IMR-90 (cell line): ENCODE results near the gene NOP9. TPM values are rescaled to one million over a fixed set of nuclear protein-coding genes. Genes with fewer than 3 reads are reported as not detected.

Experiments used
- ATAC-seq: fragments of 200-7000 bp; cut with Tn5 transposase; 2 replicates; pipeline ENCODE4 v1.9.1; 2020; ENCODE audit warnings: low read depth, mild to moderate bottlenecking, moderate library complexity
- BruUV-seq: library from RNA; stranded (reverse); fragments of 400-500 nt; replicated peaks from 2 replicates; lab custom pipeline; 2021; lab: Mats Ljungman, UMichigan
- CTCF ChIA-PET: fragments of 300-600 bp; formaldehyde crosslinking; extraction: SDS; loops from one replicate; lab custom pipeline; 2021; ENCODE audit warnings: antibody characterized with exemption; lab: Yijun Ruan, JAX
- POLR2A ChIA-PET: fragments of 300-600 bp; sonication (Branson Sonifier 250); formaldehyde crosslinking; loops from one replicate; lab custom pipeline; 2022; ENCODE audit warnings: antibody characterized with exemption; ENCODE audit not compliant: unreplicated experiment; lab: Charles Lee
- DNase-seq: peaks from one replicate; pipeline ENCODE4 v3.0.0; 2013
- H2AFZ ChIP-seq: replicated peaks from 2 replicates; pipeline ENCODE3; 2013; ENCODE audit warnings: low read length, mild to moderate bottlenecking; ENCODE audit not compliant: poor library complexity
- H2AK5ac ChIP-seq: 2 replicates; pipeline ENCODE4 v1.6.1; 2013; ENCODE audit warnings: low read depth, low read length, inconsistent platforms
- H2AK9ac ChIP-seq: replicated peaks from 2 replicates; pipeline ENCODE3; 2013; ENCODE audit warnings: mild to moderate bottlenecking, low read depth, low read length, moderate library complexity; ENCODE audit not compliant: poor library complexity
- H2BK120ac ChIP-seq: 2 replicates; pipeline ENCODE4 v1.6.1; 2013; ENCODE audit warnings: low read depth, low read length, inconsistent platforms
- H2BK15ac ChIP-seq: 3 replicates; pipeline ENCODE4 v1.6.1; 2013; ENCODE audit warnings: low read depth, low read length, inconsistent platforms
- H2BK20ac ChIP-seq: 2 replicates; pipeline ENCODE4 v1.6.1; 2013; ENCODE audit warnings: low read depth, mild to moderate bottlenecking, inconsistent platforms, low read length, moderate library complexity
- H2BK5ac ChIP-seq: 2 replicates; pipeline ENCODE4 v1.6.1; 2013; ENCODE audit warnings: mild to moderate bottlenecking, low read depth, low read length, inconsistent platforms; ENCODE audit not compliant: poor library complexity, severe bottlenecking
- H3K14ac ChIP-seq: replicated peaks from 2 replicates; pipeline ENCODE4 v1.6.1; 2013; ENCODE audit warnings: low read depth, low read length, inconsistent platforms
- H3K18ac ChIP-seq: 2 replicates; pipeline ENCODE4 v1.6.1; 2013; ENCODE audit warnings: low read depth, low read length, control low read depth
- H3K23ac ChIP-seq: 2 replicates; pipeline ENCODE4 v1.6.1; 2013; ENCODE audit warnings: low read depth, low read length, inconsistent platforms
- H3K27ac ChIP-seq: 2 replicates; pipeline ENCODE4 v1.5.1; 2013; ENCODE audit warnings: mild to moderate bottlenecking, control low read depth, low read length; ENCODE audit not compliant: insufficient read depth
- H3K27me3 ChIP-seq: 2 replicates; pipeline ENCODE4 v1.6.1; 2013; ENCODE audit warnings: low read length; ENCODE audit not compliant: control insufficient read depth, insufficient read depth
- H3K36me3 ChIP-seq: 2 replicates; pipeline ENCODE4 v1.6.1; 2013; ENCODE audit warnings: low read length, mixed read lengths; ENCODE audit not compliant: control insufficient read depth, insufficient read depth
- H3K4ac ChIP-seq: 2 replicates; pipeline ENCODE4 v1.6.1; 2013; ENCODE audit warnings: low read depth, low read length, inconsistent platforms
- H3K4me1 ChIP-seq: 2 replicates; pipeline ENCODE4 v1.6.1; 2013; ENCODE audit warnings: low read length, mixed read lengths; ENCODE audit not compliant: control insufficient read depth, insufficient read depth
- H3K4me2 ChIP-seq: 2 replicates; pipeline ENCODE4 v1.6.1; 2013; ENCODE audit warnings: low read depth, mild to moderate bottlenecking, control low read depth, low read length, moderate library complexity
- H3K4me3 ChIP-seq: 2 replicates; pipeline ENCODE4 v1.5.1; 2013; ENCODE audit warnings: low read depth, mild to moderate bottlenecking, control low read depth, low read length, moderate library complexity; ENCODE audit not compliant: insufficient read depth
- H3K56ac ChIP-seq: 2 replicates; pipeline ENCODE4 v1.6.1; 2013; ENCODE audit warnings: low read length, inconsistent platforms; ENCODE audit not compliant: insufficient read depth; ENCODE audit errors: extremely low read depth
- H3K79me1 ChIP-seq, 2 experiments: 2 replicates each; pipeline ENCODE4 v1.6.1; 2013; ENCODE audit warnings: low read length in 2 of 2, inconsistent platforms in 1 of 2, low read depth in 1 of 2
- H3K9ac ChIP-seq: 2 replicates; pipeline ENCODE4 v1.6.1; 2013; ENCODE audit warnings: low read depth, low read length, control low read depth
- H3K9me1 ChIP-seq: 2 replicates; pipeline ENCODE4 v1.6.1; 2013; ENCODE audit warnings: low read length, inconsistent platforms; ENCODE audit not compliant: insufficient read depth
- H3K9me3 ChIP-seq: 2 replicates; pipeline ENCODE4 v1.6.1; 2013; ENCODE audit warnings: low read length; ENCODE audit not compliant: control insufficient read depth, insufficient read depth
- H4K20me1 ChIP-seq: 2 replicates; pipeline ENCODE4 v1.6.1; 2013; ENCODE audit warnings: low read length, inconsistent platforms; ENCODE audit not compliant: insufficient read depth
- H4K5ac ChIP-seq: 2 replicates; pipeline ENCODE4 v1.6.1; 2013; ENCODE audit warnings: mild to moderate bottlenecking, low read depth, low read length, control low read depth
- H4K8ac ChIP-seq, 2 experiments: 2 replicates each; pipeline ENCODE4 v1.6.1; 2013; ENCODE audit warnings: low read depth in 2 of 2, low read length in 2 of 2, control low read depth in 1 of 2, inconsistent platforms in 1 of 2
- H4K91ac ChIP-seq: 2 replicates; pipeline ENCODE4 v1.6.1; 2013; ENCODE audit warnings: low read depth, low read length, inconsistent platforms; ENCODE audit not compliant: insufficient read depth
- BHLHE40 ChIP-seq: fragments of 150-350 bp; IDR thresholded peaks from 2 replicates; pipeline ENCODE4 v1.6.1; 2016; ENCODE audit warnings: mild to moderate bottlenecking, low read depth, low read length
- CEBPB ChIP-seq: IDR thresholded peaks from 2 replicates; pipeline ENCODE4 v1.6.1; 2012; ENCODE audit warnings: low read depth, low read length, improper control_type of control experiment
- CHD1 ChIP-seq: IDR thresholded peaks from 2 replicates; pipeline ENCODE4 v1.6.1; 2012; ENCODE audit warnings: low read depth, low read length, improper control_type of control experiment
- FOS ChIP-seq: fragments of 150-350 bp; IDR thresholded peaks from 2 replicates; pipeline ENCODE4 v1.6.1; 2016; ENCODE audit warnings: low read depth, low read length
- MAFK ChIP-seq: IDR thresholded peaks from 2 replicates; pipeline ENCODE4 v1.6.1; 2012; ENCODE audit warnings: low read depth, low read length, improper control_type of control experiment
- MAZ ChIP-seq: IDR thresholded peaks from 2 replicates; pipeline ENCODE4 v1.6.1; 2012; ENCODE audit warnings: low read depth, mild to moderate bottlenecking, low read length, improper control_type of control experiment, moderate library complexity, borderline replicate concordance
- MXI1 ChIP-seq: IDR thresholded peaks from 2 replicates; pipeline ENCODE4 v1.6.1; 2012; ENCODE audit warnings: low read depth, mild to moderate bottlenecking, low read length, moderate library complexity, borderline replicate concordance
- NFE2L2 ChIP-seq: fragments of 150-350 bp; IDR thresholded peaks from 2 replicates; pipeline ENCODE4 v1.6.1; 2016; ENCODE audit warnings: low read depth, mild to moderate bottlenecking, low read length
- POLR2A ChIP-seq: IDR thresholded peaks from 2 replicates; pipeline ENCODE4 v1.6.1; 2012; ENCODE audit warnings: mild to moderate bottlenecking, low read depth, low read length
- RAD21 ChIP-seq: IDR thresholded peaks from 2 replicates; pipeline ENCODE4 v1.6.1; 2012; ENCODE audit warnings: low read length, improper control_type of control experiment
- RCOR1 ChIP-seq: IDR thresholded peaks from 2 replicates; pipeline ENCODE4 v1.6.1; 2012; ENCODE audit warnings: mild to moderate bottlenecking, low read length, improper control_type of control experiment; ENCODE audit not compliant: insufficient replicate concordance
- RFX5 ChIP-seq: IDR thresholded peaks from 2 replicates; pipeline ENCODE4 v1.8.0; 2012; ENCODE audit warnings: low read depth, mild to moderate bottlenecking, low read length, moderate library complexity
- SMC3 ChIP-seq: fragments of 150-350 bp; IDR thresholded peaks from 2 replicates; pipeline ENCODE4 v1.6.1; 2016; ENCODE audit warnings: low read depth, mild to moderate bottlenecking, antibody characterized with exemption, low read length, moderate library complexity
- WGBS, 2 experiments: methylation state at CpG; one replicate each; pipeline versions ENCODE4 v1.1.5 to v1.1.7; 2013; ENCODE audit warnings: missing lambda C conversion rate in 2 of 2; ENCODE audit not compliant: insufficient read length in 1 of 2; ENCODE audit errors: extremely low coverage in 2 of 2; 5-methylcytosine and 5-hydroxymethylcytosine counted together
- dilution Hi-C: fragments of 300-500 bp; cut with HindIII; formaldehyde crosslinking; loops from one replicate; pipeline ENCODE4 v1.14.3; 2018; ENCODE audit warnings: low sequenced_read_pairs; ENCODE audit not compliant: unreplicated experiment
- in situ Hi-C: fragments of 300-500 bp; cut with MboI; formaldehyde crosslinking; loops from 3 replicates; pipeline ENCODE4 v1.14.3; 2019; ENCODE audit warnings: low sequenced_read_pairs, inconsistent platforms, mixed read lengths
- intact Hi-C: fragments of 100-400 bp; cut with micrococcal nuclease; formaldehyde crosslinking; loops from 2 replicates; pipeline ENCODE4 v1.10.0; 2022
- polyA plus RNA-seq, 3 experiments: library from polyadenylated mRNA; depleted of rRNA; stranded (reverse); fragments of >200 nt; gene quantifications; 2 replicates each; pipeline ENCODE4 v1.2.3, GENCODE V29; 2012; ENCODE audit warnings: low replicate concordance in 1 of 3
- total RNA-seq: library from RNA; depleted of rRNA; stranded (reverse); fragments of >200 nt; gene quantifications from 2 replicates; pipeline ENCODE4 v1.2.3, GENCODE V29; 2012
- TF ChIP-seq, protein P1 (sequence below): fragments of 150-350 bp; IDR thresholded peaks from 2 replicates; pipeline ENCODE4 v1.6.1; 2016; ENCODE audit warnings: low read depth, mild to moderate bottlenecking, low read length, moderate library complexity, borderline replicate concordance
- TF ChIP-seq, protein P2 (sequence below): conservative IDR thresholded peaks from 2 replicates; pipeline ENCODE4 v1.5.1; 2012; ENCODE audit warnings: mild to moderate bottlenecking, low read depth, low read length, improper control_type of control experiment
- TF ChIP-seq, protein P3 (sequence below): fragments of 150-350 bp; IDR thresholded peaks from 2 replicates; pipeline ENCODE4 v1.6.1; 2017; ENCODE audit warnings: mild to moderate bottlenecking, antibody characterized with exemption, low read length, low read depth

Gene NOP9
- total and polyA plus RNA-seq, 2 of the 4 experiments (the other 2 are of a cell fraction): 11.8 to 25.8 TPM

DNA sequence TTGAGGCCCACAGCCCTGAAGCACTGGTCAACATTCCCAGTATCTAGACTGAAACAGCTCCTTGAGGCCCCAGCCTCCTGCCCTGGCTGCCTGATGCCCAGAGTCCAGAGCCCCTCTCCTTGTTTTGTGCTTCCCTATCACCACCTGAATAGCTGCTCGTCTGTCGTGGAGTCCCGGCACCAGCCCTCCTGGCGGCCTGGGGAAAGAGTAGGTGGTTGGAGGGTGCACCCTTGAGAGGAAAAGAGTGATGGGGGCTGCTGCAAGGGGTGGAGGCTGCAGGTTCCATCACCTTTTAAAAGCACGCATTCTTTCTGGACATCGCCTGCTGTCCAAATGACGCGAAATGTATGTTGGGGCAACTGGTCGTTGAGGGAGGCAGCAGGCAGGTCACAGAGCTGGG lies 31.4 kb upstream of the NOP9 start:
- H3K36me3 ChIP-seq: peaks cover 29% of the 10 kb centered on the region
- H3K4ac ChIP-seq: no peak overlapping the region
- dilution Hi-C loops: no loop called here
- peaks cover 9 to 21% of the 10 kb centered on the region in 2 experiments for H3K79me1 ChIP-seq
- no peaks in the 10 kb centered on the region for H3K27me3 ChIP-seq
- H3K56ac ChIP-seq: no peak overlapping the region
- DNase-seq (no peak), ATAC-seq (no peak)
- no TSS peak for BruUV-seq
- no peak overlapping the region for H2AK5ac ChIP-seq
- peaks cover 5% of the 10 kb centered on the region; the same call in 1 of the 2 replicates for H3K4me1 ChIP-seq
- no peaks in the 10 kb centered on the region for H3K9me3 ChIP-seq
- POLR2A ChIA-PET: no interaction called here
- H3K4me3 ChIP-seq: no peak overlapping the region
- no peak overlapping the region for H2BK15ac ChIP-seq
- H3K27ac ChIP-seq: no peak overlapping the region
- no peaks in the 10 kb centered on the region for H4K20me1 ChIP-seq
- intact Hi-C loops: no loop called here
- H2BK20ac ChIP-seq: no peak overlapping the region
- no peak overlapping the region for H3K9ac ChIP-seq
- H4K91ac ChIP-seq: no peak overlapping the region
- peaks cover 5% of the 10 kb centered on the region; the same call in 1 of the 2 replicates for H3K9me1 ChIP-seq
- H3K14ac ChIP-seq: no peak overlapping the region
- 83% methylated on average over 3 of the region's 9 CpGs; no CpG with 5 or more reads in 1 of the 2 experiments for WGBS, 2 experiments
- CTCF ChIA-PET: no interaction called here
- no peak overlapping the region for H3K4me2 ChIP-seq
- H4K5ac ChIP-seq: no peak overlapping the region
- no peak overlapping the region for H2AFZ ChIP-seq
- in situ Hi-C loops: no loop called here
- no peak overlapping the region for H3K23ac ChIP-seq
- no peak overlapping the region for H2AK9ac ChIP-seq
- no peak overlapping the region for H2BK120ac ChIP-seq
- H4K8ac ChIP-seq: no peak overlapping the region
- H3K18ac ChIP-seq: no peak overlapping the region
- TF ChIP-seq CEBPB (no peak), MAZ (no peak), RAD21 (no peak), MAFK (no peak), FOS (no peak), CHD1 (no peak), RFX5 (no peak), BHLHE40 (no peak), RCOR1 (no peak), NFE2L2 (no peak), POLR2A (no peak), SMC3 (no peak), MXI1 (no peak)
- TF ChIP-seq, protein P1, sequence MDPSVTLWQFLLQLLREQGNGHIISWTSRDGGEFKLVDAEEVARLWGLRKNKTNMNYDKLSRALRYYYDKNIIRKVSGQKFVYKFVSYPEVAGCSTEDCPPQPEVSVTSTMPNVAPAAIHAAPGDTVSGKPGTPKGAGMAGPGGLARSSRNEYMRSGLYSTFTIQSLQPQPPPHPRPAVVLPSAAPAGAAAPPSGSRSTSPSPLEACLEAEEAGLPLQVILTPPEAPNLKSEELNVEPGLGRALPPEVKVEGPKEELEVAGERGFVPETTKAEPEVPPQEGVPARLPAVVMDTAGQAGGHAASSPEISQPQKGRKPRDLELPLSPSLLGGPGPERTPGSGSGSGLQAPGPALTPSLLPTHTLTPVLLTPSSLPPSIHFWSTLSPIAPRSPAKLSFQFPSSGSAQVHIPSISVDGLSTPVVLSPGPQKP: no peak
- TF ChIP-seq, protein P2, sequence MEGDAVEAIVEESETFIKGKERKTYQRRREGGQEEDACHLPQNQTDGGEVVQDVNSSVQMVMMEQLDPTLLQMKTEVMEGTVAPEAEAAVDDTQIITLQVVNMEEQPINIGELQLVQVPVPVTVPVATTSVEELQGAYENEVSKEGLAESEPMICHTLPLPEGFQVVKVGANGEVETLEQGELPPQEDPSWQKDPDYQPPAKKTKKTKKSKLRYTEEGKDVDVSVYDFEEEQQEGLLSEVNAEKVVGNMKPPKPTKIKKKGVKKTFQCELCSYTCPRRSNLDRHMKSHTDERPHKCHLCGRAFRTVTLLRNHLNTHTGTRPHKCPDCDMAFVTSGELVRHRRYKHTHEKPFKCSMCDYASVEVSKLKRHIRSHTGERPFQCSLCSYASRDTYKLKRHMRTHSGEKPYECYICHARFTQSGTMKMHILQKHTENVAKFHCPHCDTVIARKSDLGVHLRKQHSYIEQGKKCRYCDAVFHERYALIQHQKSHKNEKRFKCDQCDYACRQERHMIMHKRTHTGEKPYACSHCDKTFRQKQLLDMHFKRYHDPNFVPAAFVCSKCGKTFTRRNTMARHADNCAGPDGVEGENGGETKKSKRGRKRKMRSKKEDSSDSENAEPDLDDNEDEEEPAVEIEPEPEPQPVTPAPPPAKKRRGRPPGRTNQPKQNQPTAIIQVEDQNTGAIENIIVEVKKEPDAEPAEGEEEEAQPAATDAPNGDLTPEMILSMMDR: no peak
- TF ChIP-seq, protein P3, sequence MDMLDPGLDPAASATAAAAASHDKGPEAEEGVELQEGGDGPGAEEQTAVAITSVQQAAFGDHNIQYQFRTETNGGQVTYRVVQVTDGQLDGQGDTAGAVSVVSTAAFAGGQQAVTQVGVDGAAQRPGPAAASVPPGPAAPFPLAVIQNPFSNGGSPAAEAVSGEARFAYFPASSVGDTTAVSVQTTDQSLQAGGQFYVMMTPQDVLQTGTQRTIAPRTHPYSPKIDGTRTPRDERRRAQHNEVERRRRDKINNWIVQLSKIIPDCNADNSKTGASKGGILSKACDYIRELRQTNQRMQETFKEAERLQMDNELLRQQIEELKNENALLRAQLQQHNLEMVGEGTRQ: no peak
- no peak overlapping the region for H2BK5ac ChIP-seq
